GM12873 (cell line): ENCODE data around the gene CXCR6.

Experiments
- CTCF ChIP-seq: IDR thresholded peaks from 2 replicates; pipeline ENCODE4 v1.5.1; 2012; ENCODE audit warnings: low read depth, mild to moderate bottlenecking, moderate library complexity, low read length, control low read depth; ENCODE audit not compliant: insufficient read depth; ENCODE audit errors: missing control alignments

CXCR6 gene

GRCh38 chr3:45984331-45985312, 41.4 kb downstream of the CXCR6 start:
- no peak for TF ChIP-seq CTCF

GRCh38 chr3:45985532-45986302, 42.5 kb downstream of the CXCR6 start:
- no peak for TF ChIP-seq CTCF

- no peak for TF ChIP-seq CTCF
These were observed 43.2 kb downstream of the CXCR6 start for GRCh38 chr3:45986303-45986982.

- TF ChIP-seq CTCF, result no peak
These were observed 44.4 kb downstream of the CXCR6 start for GRCh38 chr3:45987368-45988291.

- no peak for TF ChIP-seq CTCF
These were observed 45.1 kb downstream of the CXCR6 start for GRCh38 chr3:45988362-45988761.

- TF ChIP-seq CTCF, result no peak
These were observed 45.5 kb downstream of the CXCR6 start for GRCh38 chr3:45988804-45989203.
